Measurements from ENCODE around the gene MAP2. TPM values are rescaled to one million over a fixed set of nuclear protein-coding genes. Genes with fewer than 3 reads are reported as not detected.

MAP2 gene
- polyA plus RNA-seq, 4 donors: 24.2 to 38.2 (median 30.6) TPM

DNA sequence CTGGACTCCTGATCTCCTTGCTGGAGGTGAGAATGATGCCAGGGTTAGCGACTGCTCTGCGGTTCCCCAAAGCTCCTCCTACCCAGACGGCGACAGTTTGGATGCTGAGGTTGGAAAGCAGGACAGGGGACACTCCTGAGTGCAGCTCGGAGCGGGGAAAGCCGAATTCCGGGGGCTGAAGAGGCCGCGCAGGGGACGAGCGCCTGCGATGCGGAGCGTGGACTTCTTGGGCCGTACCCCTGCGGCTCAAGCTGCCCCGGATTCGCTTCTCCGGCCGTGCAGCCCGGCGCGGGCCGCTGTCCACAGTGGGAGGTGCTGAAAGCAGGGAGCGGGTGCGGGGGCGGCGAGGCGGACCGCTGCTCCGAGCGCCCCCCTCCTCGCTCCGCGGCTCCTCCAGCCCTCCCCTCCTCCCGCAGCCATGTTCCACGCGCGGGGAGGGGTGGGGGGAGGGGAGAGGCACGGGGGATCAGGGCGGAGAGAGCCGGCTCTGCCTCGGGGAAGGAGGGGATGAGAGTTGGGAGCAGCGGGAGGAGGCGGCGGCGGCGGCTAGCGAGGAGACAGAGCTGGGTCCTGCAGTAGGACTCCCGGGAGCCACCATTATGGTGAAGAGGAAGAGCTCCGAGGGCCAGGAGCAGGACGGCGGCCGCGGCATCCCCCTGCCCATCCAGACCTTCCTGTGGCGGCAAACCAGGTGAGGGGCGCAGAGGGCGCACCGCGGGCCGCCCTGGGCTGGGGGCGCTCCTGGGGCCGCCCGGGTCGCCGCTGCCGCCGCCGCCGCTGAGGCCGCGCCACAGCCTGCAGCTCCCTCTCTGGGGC, 347.8 kb downstream of the MAP2 start, which contains the start of gene UNC80:
Gene UNC80, plus strand, starts transcription at position 359 of the 816 bp plus-strand sequence. Its CDS starts 241 bp downstream, at position 600.
- DNase-seq (ENCODE audit: low read depth in 4 of 4, low spot score in 2 of 4): peak; percentile 60 to 78 (median 68)

DNA sequence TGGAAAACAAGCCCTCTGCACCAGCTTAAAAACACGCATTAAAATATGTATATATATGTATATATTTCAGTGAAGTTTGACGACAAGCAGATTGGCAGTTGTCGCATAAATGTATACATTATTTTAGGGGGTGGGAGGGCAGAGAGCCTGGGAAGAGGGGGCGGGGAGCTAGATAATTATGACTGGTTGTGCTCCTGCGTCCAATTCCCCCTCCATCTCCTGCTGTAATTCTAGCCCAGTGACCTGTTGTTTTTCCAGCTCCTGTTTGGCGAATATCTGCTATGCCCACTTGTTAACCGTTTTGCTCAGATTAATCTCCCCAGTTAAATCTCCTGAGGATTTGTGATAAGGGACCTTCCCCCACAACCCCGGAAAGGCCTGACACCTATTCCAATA, 348.4 kb downstream of the MAP2 start:
- no peak for DNase-seq (ENCODE audit: low read depth in 4 of 4, low spot score in 2 of 4)

DNA sequence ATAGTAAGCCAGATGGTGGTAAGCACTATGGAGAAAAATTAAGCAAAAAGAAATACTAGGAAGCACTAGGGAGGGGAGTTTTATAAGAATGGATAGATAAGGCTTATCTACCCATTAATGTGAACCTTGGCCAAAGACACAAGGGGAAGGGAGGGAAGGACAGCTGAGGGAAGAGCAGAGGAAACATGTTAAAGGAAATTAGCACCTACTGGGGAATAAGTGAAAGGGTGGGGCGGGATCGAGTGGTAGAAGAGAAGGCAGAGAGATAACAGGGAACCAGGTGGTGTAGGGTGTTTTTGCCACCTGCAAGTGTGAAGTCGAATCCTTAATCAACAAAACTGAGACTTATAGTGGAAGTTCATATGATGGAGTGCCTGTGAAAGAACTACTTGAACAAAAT, 349.5 kb downstream of the MAP2 start:
- no peak for DNase-seq (ENCODE audit: low read depth in 4 of 4, low spot score in 2 of 4)

All from left renal cortex interstitium (tissue), 4 donors.